ENCODE results near the gene E2F2. TPM values are rescaled to one million over a fixed set of nuclear protein-coding genes. Genes with fewer than 3 reads are reported as not detected.
A peak's percentile ranks its signal among the peaks of the same experiment; 100 is the strongest.

Gene E2F2
- total and polyA plus RNA-seq, 2 of the 13 experiments (the other 11 are each of a cell fraction or from before 2014, with no cell fraction given), result 0.65 to 6.6 TPM

DNA sequence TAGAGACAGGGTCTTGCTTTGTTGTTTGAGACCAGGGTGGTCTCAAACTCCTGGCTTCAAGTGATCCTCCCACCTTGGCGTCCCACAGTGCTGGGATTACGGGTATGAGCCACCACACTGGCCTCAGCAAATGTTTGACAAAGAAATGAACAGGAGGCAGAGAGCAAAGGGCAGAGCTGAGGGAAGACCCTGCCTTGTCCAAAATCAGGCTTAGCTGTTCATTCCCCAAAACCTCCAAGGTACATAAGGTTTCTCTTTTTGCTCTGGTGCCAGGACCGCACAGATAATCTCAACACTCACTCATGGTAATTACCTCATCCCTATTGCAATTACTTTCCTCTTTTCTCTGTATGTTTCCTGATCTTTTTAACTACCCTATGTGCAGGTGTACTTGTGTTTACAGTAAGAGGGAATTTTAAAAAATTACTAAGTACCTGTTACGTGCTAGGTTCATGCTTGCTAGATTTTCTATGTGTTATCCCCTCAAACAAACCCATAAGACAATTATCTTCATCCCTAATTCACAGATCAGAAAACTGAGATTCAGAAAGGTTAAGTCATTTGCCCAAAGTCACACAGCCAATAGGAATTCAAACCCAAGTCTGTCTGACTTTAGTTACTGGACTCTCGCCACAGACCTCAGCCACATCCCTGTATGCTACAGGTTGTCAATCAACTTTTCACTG lies 58.5 kb downstream of the E2F2 start (continued):
- TF ChIP-seq, protein P1, sequence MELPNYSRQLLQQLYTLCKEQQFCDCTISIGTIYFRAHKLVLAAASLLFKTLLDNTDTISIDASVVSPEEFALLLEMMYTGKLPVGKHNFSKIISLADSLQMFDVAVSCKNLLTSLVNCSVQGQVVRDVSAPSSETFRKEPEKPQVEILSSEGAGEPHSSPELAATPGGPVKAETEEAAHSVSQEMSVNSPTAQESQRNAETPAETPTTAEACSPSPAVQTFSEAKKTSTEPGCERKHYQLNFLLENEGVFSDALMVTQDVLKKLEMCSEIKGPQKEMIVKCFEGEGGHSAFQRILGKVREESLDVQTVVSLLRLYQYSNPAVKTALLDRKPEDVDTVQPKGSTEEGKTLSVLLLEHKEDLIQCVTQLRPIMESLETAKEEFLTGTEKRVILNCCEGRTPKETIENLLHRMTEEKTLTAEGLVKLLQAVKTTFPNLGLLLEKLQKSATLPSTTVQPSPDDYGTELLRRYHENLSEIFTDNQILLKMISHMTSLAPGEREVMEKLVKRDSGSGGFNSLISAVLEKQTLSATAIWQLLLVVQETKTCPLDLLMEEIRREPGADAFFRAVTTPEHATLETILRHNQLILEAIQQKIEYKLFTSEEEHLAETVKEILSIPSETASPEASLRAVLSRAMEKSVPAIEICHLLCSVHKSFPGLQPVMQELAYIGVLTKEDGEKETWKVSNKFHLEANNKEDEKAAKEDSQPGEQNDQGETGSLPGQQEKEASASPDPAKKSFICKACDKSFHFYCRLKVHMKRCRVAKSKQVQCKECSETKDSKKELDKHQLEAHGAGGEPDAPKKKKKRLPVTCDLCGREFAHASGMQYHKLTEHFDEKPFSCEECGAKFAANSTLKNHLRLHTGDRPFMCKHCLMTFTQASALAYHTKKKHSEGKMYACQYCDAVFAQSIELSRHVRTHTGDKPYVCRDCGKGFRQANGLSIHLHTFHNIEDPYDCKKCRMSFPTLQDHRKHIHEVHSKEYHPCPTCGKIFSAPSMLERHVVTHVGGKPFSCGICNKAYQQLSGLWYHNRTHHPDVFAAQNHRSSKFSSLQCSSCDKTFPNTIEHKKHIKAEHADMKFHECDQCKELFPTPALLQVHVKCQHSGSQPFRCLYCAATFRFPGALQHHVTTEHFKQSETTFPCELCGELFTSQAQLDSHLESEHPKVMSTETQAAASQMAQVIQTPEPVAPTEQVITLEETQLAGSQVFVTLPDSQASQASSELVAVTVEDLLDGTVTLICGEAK (IDR thresholded peaks at IDR 0.05), result no peak
- TF ChIP-seq, protein P1 (CRISPR knock-in tag; IDR thresholded peaks at IDR 0.05), result no peak
- no peak for TF ChIP-seq JUNB (CRISPR knock-in tag; IDR thresholded peaks at IDR 0.05; ENCODE audit: borderline replicate concordance)
- no peak for TF ChIP-seq EED (CRISPR knock-in tag; IDR thresholded peaks at IDR 0.05)
- no peak for TF ChIP-seq JUND (CRISPR knock-in tag; IDR thresholded peaks at IDR 0.05)
- TF ChIP-seq ARNT (IDR thresholded peaks at IDR 0.05), result no peak
- TF ChIP-seq, protein P2, sequence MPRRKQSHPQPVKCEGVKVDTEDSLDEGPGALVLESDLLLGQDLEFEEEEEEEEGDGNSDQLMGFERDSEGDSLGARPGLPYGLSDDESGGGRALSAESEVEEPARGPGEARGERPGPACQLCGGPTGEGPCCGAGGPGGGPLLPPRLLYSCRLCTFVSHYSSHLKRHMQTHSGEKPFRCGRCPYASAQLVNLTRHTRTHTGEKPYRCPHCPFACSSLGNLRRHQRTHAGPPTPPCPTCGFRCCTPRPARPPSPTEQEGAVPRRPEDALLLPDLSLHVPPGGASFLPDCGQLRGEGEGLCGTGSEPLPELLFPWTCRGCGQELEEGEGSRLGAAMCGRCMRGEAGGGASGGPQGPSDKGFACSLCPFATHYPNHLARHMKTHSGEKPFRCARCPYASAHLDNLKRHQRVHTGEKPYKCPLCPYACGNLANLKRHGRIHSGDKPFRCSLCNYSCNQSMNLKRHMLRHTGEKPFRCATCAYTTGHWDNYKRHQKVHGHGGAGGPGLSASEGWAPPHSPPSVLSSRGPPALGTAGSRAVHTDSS (CRISPR knock-in tag; conservative IDR thresholded peaks at IDR 0.05), result no peak
- TF ChIP-seq, protein P3, sequence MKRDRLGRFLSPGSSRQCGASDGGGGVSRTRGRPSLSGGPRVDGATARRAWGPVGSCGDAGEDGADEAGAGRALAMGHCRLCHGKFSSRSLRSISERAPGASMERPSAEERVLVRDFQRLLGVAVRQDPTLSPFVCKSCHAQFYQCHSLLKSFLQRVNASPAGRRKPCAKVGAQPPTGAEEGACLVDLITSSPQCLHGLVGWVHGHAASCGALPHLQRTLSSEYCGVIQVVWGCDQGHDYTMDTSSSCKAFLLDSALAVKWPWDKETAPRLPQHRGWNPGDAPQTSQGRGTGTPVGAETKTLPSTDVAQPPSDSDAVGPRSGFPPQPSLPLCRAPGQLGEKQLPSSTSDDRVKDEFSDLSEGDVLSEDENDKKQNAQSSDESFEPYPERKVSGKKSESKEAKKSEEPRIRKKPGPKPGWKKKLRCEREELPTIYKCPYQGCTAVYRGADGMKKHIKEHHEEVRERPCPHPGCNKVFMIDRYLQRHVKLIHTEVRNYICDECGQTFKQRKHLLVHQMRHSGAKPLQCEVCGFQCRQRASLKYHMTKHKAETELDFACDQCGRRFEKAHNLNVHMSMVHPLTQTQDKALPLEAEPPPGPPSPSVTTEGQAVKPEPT (CRISPR knock-in tag; IDR thresholded peaks at IDR 0.05; ENCODE audit: low read depth), result no peak
- peak in 1 of 2 experiments; percentile 8; a peak in 1 of 4 replicates for TF ChIP-seq EP300 (IDR thresholded peaks at IDR 0.05; ENCODE audit: low read depth in 2 of 2, low read length in 2 of 2)
- TF ChIP-seq EP300 (CRISPR knock-in tag; IDR thresholded peaks at IDR 0.05; ENCODE audit: borderline replicate concordance), result no peak
- TF ChIP-seq NKX3-1 (CRISPR knock-in tag; IDR thresholded peaks at IDR 0.05), result no peak
- no peak for TF ChIP-seq TGIF2 (CRISPR knock-in tag; IDR thresholded peaks at IDR 0.05)
- TF ChIP-seq CHD4 (IDR thresholded peaks at IDR 0.05; ENCODE audit: borderline replicate concordance, low read length), result peak; percentile 58; the same call in 1 of the 2 replicates
- no peak for TF ChIP-seq ZNF749 (CRISPR knock-in tag; IDR thresholded peaks at IDR 0.05; ENCODE audit: borderline replicate concordance)
- TF ChIP-seq, protein P4, sequence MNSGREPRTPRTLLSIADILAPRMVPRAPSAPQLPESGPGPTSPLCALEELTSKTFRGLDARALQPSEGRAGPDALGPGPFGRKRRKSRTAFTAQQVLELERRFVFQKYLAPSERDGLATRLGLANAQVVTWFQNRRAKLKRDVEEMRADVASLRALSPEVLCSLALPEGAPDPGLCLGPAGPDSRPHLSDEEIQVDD (CRISPR knock-in tag; IDR thresholded peaks at IDR 0.05; ENCODE audit: borderline replicate concordance), result no peak
- TF ChIP-seq CENPT (CRISPR knock-in tag; IDR thresholded peaks at IDR 0.05; ENCODE audit: low read depth), result no peak
- TF ChIP-seq, protein P5, sequence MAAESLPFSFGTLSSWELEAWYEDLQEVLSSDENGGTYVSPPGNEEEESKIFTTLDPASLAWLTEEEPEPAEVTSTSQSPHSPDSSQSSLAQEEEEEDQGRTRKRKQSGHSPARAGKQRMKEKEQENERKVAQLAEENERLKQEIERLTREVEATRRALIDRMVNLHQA (CRISPR knock-in tag; IDR thresholded peaks at IDR 0.05), result no peak

All from HepG2 (cell line).